GM21528 (cell line): ENCODE results near the gene TMC8.

ENCODE experiments used
- ATAC-seq: cut with Tn5 transposase; IDR thresholded peaks from one replicate; pipeline ENCODE4 v1.9.1; 2021; ENCODE audit warnings: mild to moderate bottlenecking, moderate library complexity; ENCODE audit not compliant: unreplicated experiment, low FRiP score

TMC8 gene

GRCh38 chr17:78123258-78123929 is 7.2 kb upstream of the TMC8 start:
- ATAC-seq = no peak

GRCh38 chr17:78124081-78124835 is 6.3 kb upstream of the TMC8 start:
- no peak for ATAC-seq

- no peak for ATAC-seq
Observed at GRCh38 chr17:78124836-78125137, 5.8 kb upstream of the TMC8 start.

- ATAC-seq = no peak
Observed at GRCh38 chr17:78125138-78125913, 5.2 kb upstream of the TMC8 start.

DNA sequence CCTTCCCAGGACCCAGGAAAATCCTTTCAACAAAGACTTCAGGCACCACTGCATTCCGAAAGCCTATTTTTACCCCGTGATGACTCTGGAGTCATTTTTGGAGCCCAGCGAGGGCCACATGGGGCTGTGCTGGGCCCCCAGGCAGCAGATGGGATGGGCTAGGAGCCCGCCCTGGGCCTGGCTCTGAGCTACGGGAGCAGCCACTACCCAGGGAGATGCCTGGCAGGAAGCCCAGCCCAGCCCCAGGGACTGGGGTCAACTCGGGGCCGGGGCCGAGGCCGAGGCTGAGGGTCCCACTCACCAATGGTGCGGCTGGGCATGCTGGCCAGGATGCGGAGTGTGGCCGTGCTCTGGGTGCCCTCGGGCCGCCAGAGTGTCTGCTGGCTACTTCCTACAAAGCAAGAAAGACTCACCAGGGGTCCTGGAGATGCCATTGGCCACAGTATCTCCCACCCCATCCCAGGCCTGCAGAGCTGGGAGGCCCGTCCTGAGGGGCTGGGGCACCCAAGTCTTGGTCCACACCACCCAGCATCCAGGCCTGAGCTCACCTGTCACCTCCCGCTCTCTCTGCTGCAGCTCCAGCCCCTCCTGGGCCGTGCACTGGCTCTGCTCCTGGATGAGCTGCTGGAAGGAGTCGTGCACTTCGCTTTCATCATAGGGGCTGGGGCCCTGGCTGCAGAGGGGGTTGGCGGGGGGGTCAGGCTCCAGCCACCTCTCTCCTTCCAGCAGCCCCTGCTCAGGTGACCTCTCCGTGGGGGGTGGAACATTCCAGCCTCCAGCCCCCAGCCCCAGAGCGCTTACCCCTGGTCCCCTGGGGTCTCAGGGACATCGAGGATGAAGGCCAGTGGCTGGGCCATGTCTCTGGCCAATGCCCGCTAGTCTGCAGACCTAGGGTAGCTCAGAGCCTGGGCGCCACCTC is 4.3 kb upstream of the TMC8 start:
- no peak for ATAC-seq

- ATAC-seq = no peak
Observed at GRCh38 chr17:78126895-78127238, 3.7 kb upstream of the TMC8 start.

- no peak for ATAC-seq
Observed at GRCh38 chr17:78127239-78127887, 3.2 kb upstream of the TMC8 start.

- no peak for ATAC-seq
Observed at GRCh38 chr17:78127888-78128550, 2.6 kb upstream of the TMC8 start.

DNA sequence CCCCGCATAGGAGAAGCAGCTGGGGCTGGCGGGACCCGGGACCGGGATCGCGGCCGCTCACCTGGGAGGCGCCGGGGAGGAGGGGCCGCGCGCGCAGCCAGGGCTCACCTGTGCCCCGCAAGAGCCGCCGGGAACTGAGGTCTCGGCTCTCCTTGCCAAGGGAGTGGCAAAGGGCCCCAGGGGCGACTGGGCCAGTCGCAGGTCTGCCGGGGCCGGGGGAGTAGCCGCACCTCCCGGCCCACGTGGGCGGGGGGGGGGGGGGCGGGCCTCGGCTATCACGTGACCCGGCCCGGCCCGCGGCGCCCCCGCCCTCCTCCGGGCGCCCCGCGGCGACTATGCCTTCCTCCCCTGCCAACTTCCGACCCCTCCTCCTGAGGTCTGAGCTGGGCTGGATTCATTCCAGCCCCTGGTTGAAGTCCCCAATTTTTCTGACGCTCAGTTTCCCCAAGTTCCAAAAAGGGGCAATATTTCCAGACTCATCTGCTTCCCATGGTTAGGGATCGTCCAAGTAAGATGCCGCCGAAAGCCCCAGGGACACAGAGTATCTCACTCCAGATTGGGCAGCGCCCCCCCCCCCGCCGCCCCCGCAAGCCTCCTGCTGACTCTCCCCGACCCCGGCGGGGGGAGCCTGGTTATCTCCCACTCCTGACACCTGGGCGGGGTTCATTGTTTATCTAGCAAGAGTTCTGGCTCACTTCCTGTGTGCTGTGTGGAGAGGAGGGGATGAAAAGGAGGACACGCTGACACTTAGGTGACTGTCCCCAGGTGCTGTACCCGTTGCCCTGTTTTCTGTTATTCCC is 1.8 kb upstream of the TMC8 start, which contains the start of gene TMC6:
TMC6 (minus strand) TSS at position 205 of the 800 bp plus-strand sequence. CDS start 1,923 bp downstream, outside the sequence.
- ATAC-seq = no peak

- ATAC-seq = no peak
Observed at GRCh38 chr17:78129351-78130089, 1.1 kb upstream of the TMC8 start.

DNA sequence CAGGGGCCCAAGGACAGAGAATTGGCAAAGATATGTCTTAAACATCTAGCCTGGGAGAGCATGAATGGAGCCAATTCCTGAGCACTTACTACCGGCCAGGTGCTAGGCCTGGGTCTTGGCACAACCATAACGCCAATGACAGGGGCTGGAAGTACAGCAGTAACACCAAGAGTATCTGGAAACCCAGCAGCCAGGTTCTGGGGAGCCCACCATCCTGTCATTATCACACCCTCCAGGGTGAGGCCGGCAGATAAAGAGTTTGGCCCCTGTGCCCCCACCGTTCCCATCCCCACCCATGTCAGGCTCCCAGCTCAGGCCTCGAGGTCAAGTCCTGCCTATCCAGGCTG is 508 bp upstream of the TMC8 start:
- ATAC-seq = no peak

- ATAC-seq = no peak
Observed at GRCh38 chr17:78131172-78132083, 857 bp downstream of the TMC8 start.

- ATAC-seq = no peak
Observed at GRCh38 chr17:78132084-78132676, 1.6 kb downstream of the TMC8 start.

GRCh38 chr17:78132767-78133178 is 2.2 kb downstream of the TMC8 start:
- ATAC-seq = no peak

- no peak for ATAC-seq
Observed at GRCh38 chr17:78133179-78133951, 2.8 kb downstream of the TMC8 start.
